ENCODE data around the gene MAT1A. TPM values are rescaled to one million over a fixed set of nuclear protein-coding genes. Genes with fewer than 3 reads are reported as not detected.

Gene MAT1A
- total and polyA plus RNA-seq, 2 of the 13 experiments (the other 11 are each of a cell fraction or from before 2014, with no cell fraction given) = 57.1 to 76.9 TPM

GRCh38 chr10:80272793-80273522, 16.5 kb downstream of the MAT1A start (continued):
- TF ChIP-seq, protein P1, sequence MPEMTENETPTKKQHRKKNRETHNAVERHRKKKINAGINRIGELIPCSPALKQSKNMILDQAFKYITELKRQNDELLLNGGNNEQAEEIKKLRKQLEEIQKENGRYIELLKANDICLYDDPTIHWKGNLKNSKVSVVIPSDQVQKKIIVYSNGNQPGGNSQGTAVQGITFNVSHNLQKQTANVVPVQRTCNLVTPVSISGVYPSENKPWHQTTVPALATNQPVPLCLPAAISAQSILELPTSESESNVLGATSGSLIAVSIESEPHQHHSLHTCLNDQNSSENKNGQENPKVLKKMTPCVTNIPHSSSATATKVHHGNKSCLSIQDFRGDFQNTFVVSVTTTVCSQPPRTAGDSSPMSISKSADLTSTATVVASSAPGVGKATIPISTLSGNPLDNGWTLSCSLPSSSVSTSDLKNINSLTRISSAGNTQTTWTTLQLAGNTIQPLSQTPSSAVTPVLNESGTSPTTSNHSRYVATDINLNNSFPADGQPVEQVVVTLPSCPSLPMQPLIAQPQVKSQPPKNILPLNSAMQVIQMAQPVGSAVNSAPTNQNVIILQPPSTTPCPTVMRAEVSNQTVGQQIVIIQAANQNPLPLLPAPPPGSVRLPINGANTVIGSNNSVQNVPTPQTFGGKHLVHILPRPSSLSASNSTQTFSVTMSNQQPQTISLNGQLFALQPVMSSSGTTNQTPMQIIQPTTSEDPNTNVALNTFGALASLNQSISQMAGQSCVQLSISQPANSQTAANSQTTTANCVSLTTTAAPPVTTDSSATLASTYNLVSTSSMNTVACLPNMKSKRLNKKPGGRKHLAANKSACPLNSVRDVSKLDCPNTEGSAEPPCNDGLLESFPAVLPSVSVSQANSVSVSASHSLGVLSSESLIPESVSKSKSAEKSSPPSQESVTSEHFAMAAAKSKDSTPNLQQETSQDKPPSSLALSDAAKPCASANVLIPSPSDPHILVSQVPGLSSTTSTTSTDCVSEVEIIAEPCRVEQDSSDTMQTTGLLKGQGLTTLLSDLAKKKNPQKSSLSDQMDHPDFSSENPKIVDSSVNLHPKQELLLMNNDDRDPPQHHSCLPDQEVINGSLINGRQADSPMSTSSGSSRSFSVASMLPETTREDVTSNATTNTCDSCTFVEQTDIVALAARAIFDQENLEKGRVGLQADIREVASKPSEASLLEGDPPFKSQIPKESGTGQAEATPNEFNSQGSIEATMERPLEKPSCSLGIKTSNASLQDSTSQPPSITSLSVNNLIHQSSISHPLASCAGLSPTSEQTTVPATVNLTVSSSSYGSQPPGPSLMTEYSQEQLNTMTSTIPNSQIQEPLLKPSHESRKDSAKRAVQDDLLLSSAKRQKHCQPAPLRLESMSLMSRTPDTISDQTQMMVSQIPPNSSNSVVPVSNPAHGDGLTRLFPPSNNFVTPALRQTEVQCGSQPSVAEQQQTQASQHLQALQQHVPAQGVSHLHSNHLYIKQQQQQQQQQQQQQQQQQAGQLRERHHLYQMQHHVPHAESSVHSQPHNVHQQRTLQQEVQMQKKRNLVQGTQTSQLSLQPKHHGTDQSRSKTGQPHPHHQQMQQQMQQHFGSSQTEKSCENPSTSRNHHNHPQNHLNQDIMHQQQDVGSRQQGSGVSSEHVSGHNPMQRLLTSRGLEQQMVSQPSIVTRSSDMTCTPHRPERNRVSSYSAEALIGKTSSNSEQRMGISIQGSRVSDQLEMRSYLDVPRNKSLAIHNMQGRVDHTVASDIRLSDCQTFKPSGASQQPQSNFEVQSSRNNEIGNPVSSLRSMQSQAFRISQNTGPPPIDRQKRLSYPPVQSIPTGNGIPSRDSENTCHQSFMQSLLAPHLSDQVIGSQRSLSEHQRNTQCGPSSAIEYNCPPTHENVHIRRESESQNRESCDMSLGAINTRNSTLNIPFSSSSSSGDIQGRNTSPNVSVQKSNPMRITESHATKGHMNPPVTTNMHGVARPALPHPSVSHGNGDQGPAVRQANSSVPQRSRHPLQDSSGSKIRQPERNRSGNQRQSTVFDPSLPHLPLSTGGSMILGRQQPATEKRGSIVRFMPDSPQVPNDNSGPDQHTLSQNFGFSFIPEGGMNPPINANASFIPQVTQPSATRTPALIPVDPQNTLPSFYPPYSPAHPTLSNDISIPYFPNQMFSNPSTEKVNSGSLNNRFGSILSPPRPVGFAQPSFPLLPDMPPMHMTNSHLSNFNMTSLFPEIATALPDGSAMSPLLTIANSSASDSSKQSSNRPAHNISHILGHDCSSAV (CRISPR knock-in tag; IDR thresholded peaks at IDR 0.05; ENCODE audit: borderline replicate concordance) = no peak
- no peak for TF ChIP-seq ZNF558 (CRISPR knock-in tag; IDR thresholded peaks at IDR 0.05; ENCODE audit: borderline replicate concordance)
- TF ChIP-seq SMARCC2 (IDR thresholded peaks at IDR 0.05) = no peak
- peak; percentile 41; the same call in 1 of the 2 replicates for TF ChIP-seq RAD21 (CRISPR knock-in tag; IDR thresholded peaks at IDR 0.05)
- TF ChIP-seq TOPORS (CRISPR knock-in tag; IDR thresholded peaks at IDR 0.05) = no peak
- no peak for TF ChIP-seq ZNF772 (CRISPR knock-in tag; IDR thresholded peaks at IDR 0.05)
- 0 out of 2 replicates have a peak, but pooled peaks have one; percentile 49 for TF ChIP-seq ZSCAN31 (CRISPR knock-in tag; IDR thresholded peaks at IDR 0.05; ENCODE audit: low read depth)
- TF ChIP-seq ZNF574 (CRISPR knock-in tag; IDR thresholded peaks at IDR 0.05) = peak; percentile 63
- peak; percentile 68; the same call in 1 of the 2 replicates for TF ChIP-seq SOX13 (IDR thresholded peaks at IDR 0.05)
- TF ChIP-seq SOX13 (CRISPR knock-in tag; conservative IDR thresholded peaks at IDR 0.05 in 1 of 2, IDR thresholded peaks at IDR 0.05 in 1 of 2) = peak in 1 of 2 experiments; percentile 92; a peak in 2 of 4 replicates
- TF ChIP-seq ZNF343 (CRISPR knock-in tag; IDR thresholded peaks at IDR 0.05) = no peak
- 0 out of 2 replicates have a peak, but pooled peaks have one; percentile 18 for TF ChIP-seq SIX4 (CRISPR knock-in tag; IDR thresholded peaks at IDR 0.05)
- TF ChIP-seq ZNF737 (CRISPR knock-in tag; IDR thresholded peaks at IDR 0.05; ENCODE audit: borderline replicate concordance) = no peak
- TF ChIP-seq SETDB1 (CRISPR knock-in tag; IDR thresholded peaks at IDR 0.05; ENCODE audit: borderline replicate concordance) = no peak
- TF ChIP-seq, protein P2, sequence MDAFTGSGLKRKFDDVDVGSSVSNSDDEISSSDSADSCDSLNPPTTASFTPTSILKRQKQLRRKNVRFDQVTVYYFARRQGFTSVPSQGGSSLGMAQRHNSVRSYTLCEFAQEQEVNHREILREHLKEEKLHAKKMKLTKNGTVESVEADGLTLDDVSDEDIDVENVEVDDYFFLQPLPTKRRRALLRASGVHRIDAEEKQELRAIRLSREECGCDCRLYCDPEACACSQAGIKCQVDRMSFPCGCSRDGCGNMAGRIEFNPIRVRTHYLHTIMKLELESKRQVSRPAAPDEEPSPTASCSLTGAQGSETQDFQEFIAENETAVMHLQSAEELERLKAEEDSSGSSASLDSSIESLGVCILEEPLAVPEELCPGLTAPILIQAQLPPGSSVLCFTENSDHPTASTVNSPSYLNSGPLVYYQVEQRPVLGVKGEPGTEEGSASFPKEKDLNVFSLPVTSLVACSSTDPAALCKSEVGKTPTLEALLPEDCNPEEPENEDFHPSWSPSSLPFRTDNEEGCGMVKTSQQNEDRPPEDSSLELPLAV (CRISPR knock-in tag; conservative IDR thresholded peaks at IDR 0.05; ENCODE audit: low read depth) = no peak
- TF ChIP-seq HOXA7 (CRISPR knock-in tag; IDR thresholded peaks at IDR 0.05) = no peak
- peak; percentile 54; the same call in 1 of the 2 replicates for TF ChIP-seq ZSCAN9 (CRISPR knock-in tag; IDR thresholded peaks at IDR 0.05; ENCODE audit: borderline replicate concordance)

All from HepG2 (cell line).